SK-N-SH (cell line): ENCODE data around the gene MEF2C. TPM values are rescaled to one million over a fixed set of nuclear protein-coding genes. Genes with fewer than 3 reads are reported as not detected.

Experiments used
- CTCF ChIA-PET: fragments of 300-600, 350-600 bp; formaldehyde crosslinking; extraction: SDS; loops from one replicate; lab custom pipeline; 2021; lab: Yijun Ruan, JAX
- POLR2A ChIA-PET: fragments of 350-600 bp; sonication (Branson Sonifier 250); formaldehyde crosslinking; extraction: SDS; loops from one replicate; lab custom pipeline; 2020; ENCODE audit warnings: antibody characterized with exemption, inconsistent platforms; lab: Yijun Ruan, JAX
- DNase-seq: peaks from one replicate; pipeline ENCODE4 v3.0.0; 2012
- H2AFZ ChIP-seq: fragments of 200-600 bp; sonication (generic); 2 replicates; pipeline ENCODE4 v1.8.1; 2016; ENCODE audit warnings: antibody characterized with exemption, mild to moderate bottlenecking, low read depth
- H3F3A ChIP-seq: fragments of 200-600 bp; sonication (generic); replicated peaks from 2 replicates; pipeline ENCODE3; 2016; ENCODE audit warnings: antibody characterized with exemption, mild to moderate bottlenecking; ENCODE audit not compliant: insufficient read depth
- H3K27ac ChIP-seq, 2 experiments: fragments of 200-500 bp in 1 of 2; fragments of 200-600 bp in 1 of 2; sonication (Bioruptor generic) in 1 of 2; sonication (generic), shearing (Covaris generic) in 1 of 2; 2 replicates each; pipeline versions ENCODE4 v1.5.1 to v1.6.1; 2014 to 2016; ENCODE audit warnings: low read depth in 2 of 2, inconsistent platforms in 1 of 2, low read length in 1 of 2, mild to moderate bottlenecking in 1 of 2, mixed read lengths in 1 of 2
- H3K27me3 ChIP-seq: fragments of 200-600 bp; sonication (generic), shearing (Covaris generic); 2 replicates; pipeline ENCODE4 v1.6.1; 2016; ENCODE audit warnings: mixed run types; ENCODE audit not compliant: insufficient read depth
- H3K36me3 ChIP-seq, 2 experiments: fragments of 200-500 bp in 1 of 2; fragments of 200-600 bp in 1 of 2; sonication (Bioruptor generic) in 1 of 2; sonication (generic) in 1 of 2; replicated peaks in 1 of 2; 2 replicates each; pipeline versions ENCODE3 to v1.5.1; 2014 to 2016; ENCODE audit warnings: low read length in 1 of 2, mild to moderate bottlenecking in 1 of 2; ENCODE audit not compliant: insufficient read depth in 2 of 2, control insufficient read depth in 1 of 2
- H3K4me1 ChIP-seq, 2 experiments: fragments of 200-500 bp in 1 of 2; fragments of 200-600 bp in 1 of 2; sonication (Bioruptor generic) in 1 of 2; sonication (generic), shearing (Covaris generic) in 1 of 2; 2 replicates each; pipeline versions ENCODE4 v1.5.1 to v1.6.1; 2014 to 2016; ENCODE audit warnings: low read depth in 1 of 2, low read length in 1 of 2, mixed run types in 1 of 2; ENCODE audit not compliant: insufficient read depth in 2 of 2, control insufficient read depth in 1 of 2
- H3K4me2 ChIP-seq: fragments of 200-600 bp; sonication (generic), shearing (Covaris generic); 2 replicates; pipeline ENCODE4 v1.6.1; 2017; ENCODE audit warnings: mixed run types
- H3K4me3 ChIP-seq, 2 experiments: fragments of 200-500 bp in 1 of 2; fragments of 200-600 bp in 1 of 2; sonication (Bioruptor generic) in 1 of 2; sonication (generic), shearing (Covaris generic) in 1 of 2; 2 replicates each; pipeline versions ENCODE4 v1.5.1 to v1.8.1; 2014 to 2016; ENCODE audit warnings: low read depth in 2 of 2, inconsistent platforms in 1 of 2, low read length in 1 of 2, mild to moderate bottlenecking in 1 of 2, mixed read lengths in 1 of 2, moderate library complexity in 1 of 2
- H3K79me2 ChIP-seq: fragments of 200-600 bp; sonication (generic); 2 replicates; pipeline ENCODE4 v1.8.1; 2017; ENCODE audit warnings: mild to moderate bottlenecking; ENCODE audit not compliant: insufficient read depth
- H3K9ac ChIP-seq: fragments of 200-600 bp; sonication (generic); 2 replicates; pipeline ENCODE4 v1.6.1; 2017; ENCODE audit warnings: mixed run types
- H3K9me2 ChIP-seq: fragments of 200-600 bp; sonication (generic); 2 replicates; pipeline ENCODE4 v1.6.1; 2017; ENCODE audit warnings: mixed run types
- H3K9me3 ChIP-seq: fragments of 200-600 bp; sonication (generic); 2 replicates; pipeline ENCODE4 v1.6.1; 2017; ENCODE audit warnings: mixed run types, mild to moderate bottlenecking, moderate library complexity
- H4K20me1 ChIP-seq: fragments of 200-600 bp; sonication (generic); 2 replicates; pipeline ENCODE4 v1.6.1; 2017; ENCODE audit warnings: mild to moderate bottlenecking, mixed run types; ENCODE audit not compliant: insufficient read depth
- CHD2 ChIP-seq: fragments of 150-350 bp; IDR thresholded peaks from 2 replicates; pipeline ENCODE4 v1.6.1; 2018; ENCODE audit warnings: low read length; ENCODE audit not compliant: partially characterized antibody
- FOSL2 ChIP-seq: IDR thresholded peaks from 2 replicates; pipeline ENCODE4 v1.4.0; 2012; ENCODE audit warnings: low read depth, mild to moderate bottlenecking, moderate library complexity, borderline replicate concordance
- FOXM1 ChIP-seq: IDR thresholded peaks from 2 replicates; pipeline ENCODE4 v1.4.0; 2012; ENCODE audit warnings: low read depth, mild to moderate bottlenecking
- GATA2 ChIP-seq: sonication (generic); formaldehyde crosslinking; IDR thresholded peaks from 2 replicates; pipeline ENCODE4 v1.5.0; 2020; ENCODE audit warnings: mild to moderate bottlenecking, missing genetic modification reagents
- NFIC ChIP-seq: IDR thresholded peaks from 2 replicates; pipeline ENCODE4 v1.4.0; 2012; ENCODE audit warnings: borderline replicate concordance
- NRF1 ChIP-seq: IDR thresholded peaks from 2 replicates; pipeline ENCODE4 v1.6.1; 2012; ENCODE audit warnings: low read depth, mild to moderate bottlenecking, low read length
- RAD21 ChIP-seq: IDR thresholded peaks from 2 replicates; pipeline ENCODE4 v1.6.1; 2012; ENCODE audit warnings: mild to moderate bottlenecking, low read length
- RXRA ChIP-seq: IDR thresholded peaks from 2 replicates; pipeline ENCODE4 v1.4.0; 2012; ENCODE audit warnings: low read depth, mild to moderate bottlenecking, borderline replicate concordance
- WGBS: methylation state at CpG from one replicate; pipeline ENCODE4 v1.1.6; 2017; ENCODE audit warnings: low lambda C conversion rate; 5-methylcytosine and 5-hydroxymethylcytosine counted together
- polyA plus RNA-seq, 3 experiments: library from polyadenylated mRNA; depleted of rRNA; stranded (reverse); fragments of >200 nt; gene quantifications; 2 replicates each; pipeline ENCODE4 v1.2.3, GENCODE V29; 2012
- TF ChIP-seq, protein P1 (sequence below): fragments of 150-350 bp; IDR thresholded peaks from 2 replicates; pipeline ENCODE4 v1.6.1; 2016; ENCODE audit warnings: mild to moderate bottlenecking, low read depth, low read length
- TF ChIP-seq, protein P2 (sequence below): IDR thresholded peaks from 2 replicates; pipeline ENCODE4 v1.6.1; 2012; ENCODE audit warnings: mild to moderate bottlenecking, low read depth, low read length, moderate library complexity

MEF2C gene
- polyA plus RNA-seq, 1 of the 3 experiments (the other 2 are of a cell fraction), result 1.2 TPM

DNA sequence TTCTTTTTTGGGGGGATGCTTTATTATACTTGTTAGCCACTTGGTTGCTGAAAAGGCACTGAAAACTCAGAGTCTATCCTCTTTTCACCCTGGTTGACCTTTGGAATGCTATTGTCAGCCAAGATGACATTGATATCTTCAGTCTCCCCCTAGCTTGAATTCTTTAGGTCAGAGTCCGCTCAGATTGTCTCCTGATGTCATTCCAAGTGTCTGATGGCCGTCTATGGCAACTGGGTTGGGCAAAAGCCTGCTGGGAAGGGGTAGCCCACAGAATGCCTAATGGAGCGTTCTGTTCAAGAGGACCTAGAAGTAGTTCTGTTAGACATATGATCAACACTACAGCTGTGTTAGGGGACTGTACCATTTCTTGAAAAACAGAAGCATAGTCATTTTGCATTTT lies 9.7 kb upstream of the MEF2C start (continued):
- TF ChIP-seq, protein P1, sequence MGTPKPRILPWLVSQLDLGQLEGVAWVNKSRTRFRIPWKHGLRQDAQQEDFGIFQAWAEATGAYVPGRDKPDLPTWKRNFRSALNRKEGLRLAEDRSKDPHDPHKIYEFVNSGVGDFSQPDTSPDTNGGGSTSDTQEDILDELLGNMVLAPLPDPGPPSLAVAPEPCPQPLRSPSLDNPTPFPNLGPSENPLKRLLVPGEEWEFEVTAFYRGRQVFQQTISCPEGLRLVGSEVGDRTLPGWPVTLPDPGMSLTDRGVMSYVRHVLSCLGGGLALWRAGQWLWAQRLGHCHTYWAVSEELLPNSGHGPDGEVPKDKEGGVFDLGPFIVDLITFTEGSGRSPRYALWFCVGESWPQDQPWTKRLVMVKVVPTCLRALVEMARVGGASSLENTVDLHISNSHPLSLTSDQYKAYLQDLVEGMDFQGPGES, result no peak
- TF ChIP-seq RXRA (no peak), GATA2 (no peak), CHD2 (no peak), NFIC (no peak), FOXM1 (no peak), FOSL2 (no peak), NRF1 (no peak)

DNA sequence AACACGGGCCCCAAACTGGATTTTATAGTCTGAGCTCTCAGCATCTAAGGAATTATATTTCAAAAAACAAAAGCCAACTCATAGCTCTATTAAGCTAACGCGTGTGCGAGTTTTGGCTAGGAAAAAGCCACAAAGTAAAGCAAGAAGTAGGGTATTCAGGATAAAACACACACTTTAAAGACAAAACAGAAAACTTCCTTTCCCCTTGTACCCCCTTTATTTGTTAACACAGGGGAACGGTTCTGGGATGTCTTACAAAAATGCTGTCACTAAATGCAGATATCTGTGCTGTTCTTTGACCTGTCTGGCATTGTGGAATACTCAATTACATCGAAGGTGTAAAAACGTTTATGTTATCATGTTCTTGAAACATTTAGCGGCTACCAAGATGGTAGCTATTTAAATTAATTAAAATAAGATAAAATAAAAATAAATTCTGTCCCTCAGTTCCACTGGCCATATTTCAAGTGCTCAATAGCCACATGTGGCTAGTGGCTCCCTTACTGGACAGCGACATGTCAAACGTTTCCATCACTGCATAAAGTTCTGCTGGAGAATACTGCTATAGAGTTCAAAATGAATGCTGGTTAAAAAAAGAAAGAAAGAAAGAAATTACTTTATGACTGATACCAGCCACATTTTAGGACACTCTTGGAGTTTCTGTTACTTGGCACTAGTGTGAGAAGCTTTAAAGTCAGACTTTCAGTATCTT lies 7.2 kb upstream of the MEF2C start:
- peak overlapping the region; percentile 81 for H3K4me2 ChIP-seq
- DNase-seq, result no peak
- H3K27ac ChIP-seq, result no peak overlapping the region
- H3K36me3 ChIP-seq, result no peaks in the 10 kb centered on the region
- H3K79me2 ChIP-seq, result no peaks in the 10 kb centered on the region
- H3K9me2 ChIP-seq, result no peaks in the 10 kb centered on the region
- 66% methylated on average over 10 of the region's 10 CpGs for WGBS
- H3K4me1 ChIP-seq, result peaks cover 0 to 2% of the 10 kb centered on the region in 2 experiments; a peak in 1 of 4 replicates
- H3F3A ChIP-seq, result peaks cover 5% of the 10 kb centered on the region
- ChIA-PET CTCF (interaction anchor here (1.2 kb wide), 1 partner anchor 59 kb away, joined by 3 read pairs; no protein-coding TSS in a partner anchor), POLR2A (no interaction called here)
- H3K4me3 ChIP-seq, result peak overlapping the region; percentile 50 to 58
- H3K9me3 ChIP-seq, result no peaks in the 10 kb centered on the region
- H3K9ac ChIP-seq, result no peak overlapping the region
- no peaks in the 10 kb centered on the region for H4K20me1 ChIP-seq
- H3K27me3 ChIP-seq, result no peaks in the 10 kb centered on the region
- peak overlapping the region; percentile 89 for H2AFZ ChIP-seq
- TF ChIP-seq NRF1 (no peak), RAD21 (no peak)
- TF ChIP-seq, protein P2, sequence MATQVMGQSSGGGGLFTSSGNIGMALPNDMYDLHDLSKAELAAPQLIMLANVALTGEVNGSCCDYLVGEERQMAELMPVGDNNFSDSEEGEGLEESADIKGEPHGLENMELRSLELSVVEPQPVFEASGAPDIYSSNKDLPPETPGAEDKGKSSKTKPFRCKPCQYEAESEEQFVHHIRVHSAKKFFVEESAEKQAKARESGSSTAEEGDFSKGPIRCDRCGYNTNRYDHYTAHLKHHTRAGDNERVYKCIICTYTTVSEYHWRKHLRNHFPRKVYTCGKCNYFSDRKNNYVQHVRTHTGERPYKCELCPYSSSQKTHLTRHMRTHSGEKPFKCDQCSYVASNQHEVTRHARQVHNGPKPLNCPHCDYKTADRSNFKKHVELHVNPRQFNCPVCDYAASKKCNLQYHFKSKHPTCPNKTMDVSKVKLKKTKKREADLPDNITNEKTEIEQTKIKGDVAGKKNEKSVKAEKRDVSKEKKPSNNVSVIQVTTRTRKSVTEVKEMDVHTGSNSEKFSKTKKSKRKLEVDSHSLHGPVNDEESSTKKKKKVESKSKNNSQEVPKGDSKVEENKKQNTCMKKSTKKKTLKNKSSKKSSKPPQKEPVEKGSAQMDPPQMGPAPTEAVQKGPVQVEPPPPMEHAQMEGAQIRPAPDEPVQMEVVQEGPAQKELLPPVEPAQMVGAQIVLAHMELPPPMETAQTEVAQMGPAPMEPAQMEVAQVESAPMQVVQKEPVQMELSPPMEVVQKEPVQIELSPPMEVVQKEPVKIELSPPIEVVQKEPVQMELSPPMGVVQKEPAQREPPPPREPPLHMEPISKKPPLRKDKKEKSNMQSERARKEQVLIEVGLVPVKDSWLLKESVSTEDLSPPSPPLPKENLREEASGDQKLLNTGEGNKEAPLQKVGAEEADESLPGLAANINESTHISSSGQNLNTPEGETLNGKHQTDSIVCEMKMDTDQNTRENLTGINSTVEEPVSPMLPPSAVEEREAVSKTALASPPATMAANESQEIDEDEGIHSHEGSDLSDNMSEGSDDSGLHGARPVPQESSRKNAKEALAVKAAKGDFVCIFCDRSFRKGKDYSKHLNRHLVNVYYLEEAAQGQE, result 0 out of 2 replicates have a peak, but pooled peaks have one; percentile 33
